Measurements from ENCODE around the gene FAM13A.

Gene FAM13A

DNA sequence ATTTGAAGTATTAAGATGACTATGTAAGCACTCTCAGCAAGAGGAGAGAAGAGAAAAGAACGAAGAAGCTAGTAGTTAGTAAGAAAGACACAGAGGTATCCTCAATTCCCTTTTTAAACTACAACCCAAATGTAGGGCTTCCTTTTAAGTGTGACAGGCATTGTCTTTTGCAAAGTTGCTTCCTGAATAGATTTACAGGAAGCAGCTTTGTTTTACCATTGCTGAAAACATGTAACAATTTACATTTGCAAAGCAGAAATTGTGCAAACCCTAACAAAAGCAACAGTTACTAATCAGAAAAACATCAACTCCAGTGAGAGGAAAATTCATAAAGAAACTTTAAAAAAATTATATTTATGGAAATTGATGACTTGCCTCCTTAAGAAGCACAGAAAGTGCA lies 96.4 kb downstream of the FAM13A start:
- in situ Hi-C loops (cut with HindIII; ENCODE audit: low pct_ligation_motif_present, low sequenced_read_pairs), result no loop called here
- Histone ChIP-seq H3K27me3 (replicated peaks) (no peaks in the 10 kb centered on the region), H3K27ac (no peak overlapping the region), H3K36me3 (replicated peaks) (no peaks in the 10 kb centered on the region), H3K4me3 (ENCODE audit: low read depth, low read length) (no peak overlapping the region)
- TF ChIP-seq, protein P1, sequence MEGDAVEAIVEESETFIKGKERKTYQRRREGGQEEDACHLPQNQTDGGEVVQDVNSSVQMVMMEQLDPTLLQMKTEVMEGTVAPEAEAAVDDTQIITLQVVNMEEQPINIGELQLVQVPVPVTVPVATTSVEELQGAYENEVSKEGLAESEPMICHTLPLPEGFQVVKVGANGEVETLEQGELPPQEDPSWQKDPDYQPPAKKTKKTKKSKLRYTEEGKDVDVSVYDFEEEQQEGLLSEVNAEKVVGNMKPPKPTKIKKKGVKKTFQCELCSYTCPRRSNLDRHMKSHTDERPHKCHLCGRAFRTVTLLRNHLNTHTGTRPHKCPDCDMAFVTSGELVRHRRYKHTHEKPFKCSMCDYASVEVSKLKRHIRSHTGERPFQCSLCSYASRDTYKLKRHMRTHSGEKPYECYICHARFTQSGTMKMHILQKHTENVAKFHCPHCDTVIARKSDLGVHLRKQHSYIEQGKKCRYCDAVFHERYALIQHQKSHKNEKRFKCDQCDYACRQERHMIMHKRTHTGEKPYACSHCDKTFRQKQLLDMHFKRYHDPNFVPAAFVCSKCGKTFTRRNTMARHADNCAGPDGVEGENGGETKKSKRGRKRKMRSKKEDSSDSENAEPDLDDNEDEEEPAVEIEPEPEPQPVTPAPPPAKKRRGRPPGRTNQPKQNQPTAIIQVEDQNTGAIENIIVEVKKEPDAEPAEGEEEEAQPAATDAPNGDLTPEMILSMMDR (IDR thresholded peaks at IDR 0.05; ENCODE audit: low read depth, low read length, missing control alignments), result no peak
- no peak for DNase-seq

DNA sequence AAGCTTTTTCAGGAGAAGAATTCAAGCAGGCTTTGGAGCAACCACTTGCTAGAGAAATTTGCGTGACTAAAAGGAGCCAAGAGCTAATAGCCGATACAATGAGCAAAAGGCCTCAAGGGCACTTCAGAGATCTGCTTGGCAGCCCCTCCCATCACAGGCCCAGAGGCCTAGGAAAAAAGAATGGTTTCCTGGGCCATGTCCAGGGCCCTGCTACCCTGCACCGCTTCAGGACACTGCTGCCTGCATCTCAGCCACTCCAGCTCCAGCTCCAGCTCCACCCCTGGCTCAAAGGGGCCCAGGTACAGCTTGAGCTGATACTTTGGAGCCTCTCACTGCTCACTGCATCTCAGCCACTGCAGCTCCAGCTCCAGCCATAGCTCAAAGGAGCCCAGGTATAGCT lies 98.9 kb downstream of the FAM13A start:
- in situ Hi-C loops (cut with HindIII; ENCODE audit: low pct_ligation_motif_present, low sequenced_read_pairs), result no loop called here
- Histone ChIP-seq H3K36me3 (replicated peaks) (no peaks in the 10 kb centered on the region), H3K4me3 (ENCODE audit: low read depth, low read length) (no peak overlapping the region), H3K27me3 (replicated peaks) (no peaks in the 10 kb centered on the region), H3K27ac (no peak overlapping the region)
- TF ChIP-seq, protein P1 (IDR thresholded peaks at IDR 0.05; ENCODE audit: low read depth, low read length, missing control alignments), result no peak
- DNase-seq, result no peak

DNA sequence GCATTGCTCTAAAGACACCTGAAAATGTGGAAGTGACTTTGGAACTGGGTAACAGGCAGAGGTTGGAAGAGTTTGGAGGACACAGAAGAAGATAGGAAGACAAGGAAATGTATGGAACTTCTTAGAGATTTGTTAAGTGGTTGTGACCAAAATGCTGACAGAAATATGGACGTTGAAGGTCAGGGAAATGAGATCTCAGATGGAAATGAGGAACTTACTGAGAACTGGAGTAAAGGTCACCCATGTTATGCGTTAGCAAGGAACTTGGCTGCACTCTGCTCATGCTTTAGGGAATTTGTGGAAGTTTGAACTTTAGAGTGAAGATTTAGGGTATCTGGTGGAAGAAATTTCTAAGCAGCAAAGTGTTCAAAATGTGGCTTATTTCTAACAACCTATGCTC lies 99.4 kb downstream of the FAM13A start:
- Histone ChIP-seq H3K36me3 (replicated peaks) (no peaks in the 10 kb centered on the region), H3K27me3 (replicated peaks) (no peaks in the 10 kb centered on the region), H3K4me3 (ENCODE audit: low read depth, low read length) (no peak overlapping the region), H3K27ac (no peak overlapping the region)
- no peak for DNase-seq
- TF ChIP-seq, protein P1 (IDR thresholded peaks at IDR 0.05; ENCODE audit: low read depth, low read length, missing control alignments), result no peak
- in situ Hi-C loops (cut with HindIII; ENCODE audit: low pct_ligation_motif_present, low sequenced_read_pairs), result no loop called here

DNA sequence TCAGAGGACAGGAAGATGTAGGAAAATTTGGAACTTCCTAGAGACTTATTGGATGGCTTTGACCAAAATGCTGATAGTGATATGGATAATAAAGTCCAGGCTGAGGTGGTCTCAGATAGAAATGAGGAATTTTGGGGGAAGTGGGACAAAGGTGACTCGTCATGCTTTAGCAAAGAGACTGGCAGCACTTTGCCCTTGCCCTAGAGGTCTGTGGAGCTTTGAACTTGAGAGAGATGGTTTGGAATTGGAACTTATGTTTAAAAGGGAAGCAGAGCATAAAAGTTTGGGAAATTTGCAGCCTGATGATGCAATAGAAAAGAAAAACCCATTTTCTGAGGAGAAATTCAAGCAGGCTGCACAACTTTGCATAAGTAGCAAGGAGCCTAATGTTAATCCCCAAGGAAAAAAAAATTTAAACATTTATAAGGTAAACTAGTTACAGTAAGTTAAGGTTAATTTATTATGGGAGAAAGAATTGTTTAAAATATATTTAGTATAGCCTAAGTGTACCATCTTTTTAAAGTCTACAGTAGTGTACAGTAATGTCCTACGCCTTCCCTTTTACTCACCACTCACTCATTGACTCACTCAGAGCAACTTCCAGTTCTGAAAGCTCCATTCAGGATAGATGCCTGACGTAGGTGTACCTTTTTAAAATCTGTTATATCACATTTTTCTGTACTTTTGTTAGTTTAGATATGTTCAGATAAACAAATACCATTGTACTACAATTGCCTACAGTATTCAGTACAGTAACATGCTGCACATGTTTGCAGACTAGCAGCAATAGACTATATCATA lies 101.2 kb downstream of the FAM13A start:
- Histone ChIP-seq H3K36me3 (replicated peaks) (no peaks in the 10 kb centered on the region), H3K27ac (no peak overlapping the region), H3K4me3 (ENCODE audit: low read depth, low read length) (no peak overlapping the region), H3K27me3 (replicated peaks) (no peaks in the 10 kb centered on the region)
- in situ Hi-C loops (cut with HindIII; ENCODE audit: low pct_ligation_motif_present, low sequenced_read_pairs), result no loop called here
- DNase-seq, result no peak
- TF ChIP-seq, protein P1 (IDR thresholded peaks at IDR 0.05; ENCODE audit: low read depth, low read length, missing control alignments), result no peak

DNA sequence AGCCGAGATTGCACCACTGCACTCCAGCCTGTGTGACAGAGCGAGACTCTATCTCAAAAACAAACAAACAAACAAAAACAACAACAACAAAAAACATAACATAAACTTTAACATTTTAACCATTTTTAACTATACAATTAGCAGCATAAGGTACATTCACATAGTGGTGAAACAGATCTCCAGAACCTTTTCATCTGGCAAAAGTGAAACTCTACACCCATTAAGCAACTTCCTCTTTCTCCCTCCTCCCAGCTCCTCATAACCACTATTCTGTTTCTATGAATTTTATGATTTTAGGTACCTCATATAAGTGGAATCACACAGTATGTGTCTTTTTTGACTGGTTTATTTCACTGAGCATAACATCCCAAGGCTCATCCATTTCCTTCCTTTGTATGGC lies 103.6 kb downstream of the FAM13A start:
- no peak overlapping the region for H3K4me3 ChIP-seq (ENCODE audit: low read depth, low read length)
- H3K27me3 ChIP-seq (replicated peaks), result no peaks in the 10 kb centered on the region
- in situ Hi-C loops (cut with HindIII; ENCODE audit: low pct_ligation_motif_present, low sequenced_read_pairs), result no loop called here
- H3K27ac ChIP-seq, result no peak overlapping the region
- TF ChIP-seq, protein P1 (IDR thresholded peaks at IDR 0.05; ENCODE audit: low read depth, low read length, missing control alignments), result no peak
- H3K36me3 ChIP-seq (replicated peaks), result no peaks in the 10 kb centered on the region
- no peak for DNase-seq

DNA sequence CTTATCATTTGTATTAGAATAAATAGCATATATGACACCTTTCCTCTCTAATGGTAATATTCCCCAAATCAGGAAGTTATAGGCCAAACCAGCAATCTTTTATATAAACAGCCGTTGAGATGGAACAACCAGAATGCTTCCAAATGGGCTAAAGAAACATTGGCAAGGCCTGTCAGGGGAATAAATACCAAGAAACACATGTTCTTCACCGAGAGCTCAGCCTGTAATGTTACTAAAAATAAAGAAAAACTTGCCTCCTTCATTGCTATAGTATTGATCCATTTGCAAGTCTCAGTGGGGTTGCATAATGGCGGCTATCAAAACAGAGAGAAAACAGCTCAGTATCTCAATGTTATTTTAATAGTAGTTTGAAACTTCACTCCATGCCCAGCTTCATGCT lies 104.9 kb downstream of the FAM13A start:
- Histone ChIP-seq H3K27me3 (replicated peaks) (no peaks in the 10 kb centered on the region), H3K36me3 (replicated peaks) (no peaks in the 10 kb centered on the region), H3K4me3 (ENCODE audit: low read depth, low read length) (no peak overlapping the region), H3K27ac (no peak overlapping the region)
- in situ Hi-C loops (cut with HindIII; ENCODE audit: low pct_ligation_motif_present, low sequenced_read_pairs), result no loop called here
- TF ChIP-seq, protein P1 (IDR thresholded peaks at IDR 0.05; ENCODE audit: low read depth, low read length, missing control alignments), result no peak
- no peak for DNase-seq
